GM18520 (cell line): ENCODE measurements around the gene UNC93B1.

Source experiments
- ATAC-seq: cut with Tn5 transposase; IDR thresholded peaks from one replicate; pipeline ENCODE4 v1.9.1; 2021; ENCODE audit not compliant: unreplicated experiment

The UNC93B1 gene

GRCh38 chr11:68003846-68004550 lies at the start of gene UNC93B1:
Gene UNC93B1 (minus strand): TSS chr11:68004097. CDS start chr11:68004043, 54 bp downstream.
- ATAC-seq = peak; percentile 53

- ATAC-seq = no peak
These were observed 49.2 kb upstream of the UNC93B1 start for GRCh38 chr11:68053117-68053516.

DNA sequence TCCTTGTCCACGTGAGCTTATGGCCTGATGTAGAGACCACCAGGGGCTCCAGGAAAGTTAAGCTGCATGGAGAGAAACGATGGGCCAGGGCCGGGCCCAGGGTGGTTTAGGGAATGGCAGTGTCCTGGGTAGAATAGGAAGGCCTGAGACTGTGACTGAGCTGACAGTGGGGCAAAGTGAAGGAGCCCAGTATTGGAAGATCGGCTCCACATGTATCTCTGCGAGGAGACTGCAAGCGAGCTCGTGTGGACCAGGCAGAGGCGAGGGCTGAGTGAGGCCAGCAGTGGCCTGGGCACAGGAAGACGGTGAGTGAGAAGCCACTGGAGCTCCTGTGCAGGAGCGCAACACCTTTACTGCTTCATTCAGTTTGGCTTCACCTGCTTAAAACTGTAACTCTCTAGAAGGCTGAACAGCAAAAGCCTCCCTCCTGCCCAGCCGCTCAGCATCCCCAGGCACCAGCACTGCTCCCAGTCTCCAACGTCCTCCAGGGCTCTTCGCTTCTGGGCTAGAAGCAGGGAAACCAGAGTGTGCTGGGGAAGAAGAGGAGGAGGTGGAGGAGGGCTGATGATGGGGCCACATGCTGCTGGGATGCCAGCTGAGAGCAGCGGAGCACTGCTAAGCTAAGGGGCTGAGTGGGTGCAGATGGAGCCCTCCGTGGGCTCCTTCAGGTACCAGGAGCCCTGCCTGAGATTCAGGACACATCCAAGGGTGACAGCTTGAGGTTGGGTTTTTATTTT lies 48.4 kb upstream of the UNC93B1 start:
- no peak for ATAC-seq

GRCh38 chr11:68051191-68052136 lies 47.6 kb upstream of the UNC93B1 start:
- no peak for ATAC-seq

DNA sequence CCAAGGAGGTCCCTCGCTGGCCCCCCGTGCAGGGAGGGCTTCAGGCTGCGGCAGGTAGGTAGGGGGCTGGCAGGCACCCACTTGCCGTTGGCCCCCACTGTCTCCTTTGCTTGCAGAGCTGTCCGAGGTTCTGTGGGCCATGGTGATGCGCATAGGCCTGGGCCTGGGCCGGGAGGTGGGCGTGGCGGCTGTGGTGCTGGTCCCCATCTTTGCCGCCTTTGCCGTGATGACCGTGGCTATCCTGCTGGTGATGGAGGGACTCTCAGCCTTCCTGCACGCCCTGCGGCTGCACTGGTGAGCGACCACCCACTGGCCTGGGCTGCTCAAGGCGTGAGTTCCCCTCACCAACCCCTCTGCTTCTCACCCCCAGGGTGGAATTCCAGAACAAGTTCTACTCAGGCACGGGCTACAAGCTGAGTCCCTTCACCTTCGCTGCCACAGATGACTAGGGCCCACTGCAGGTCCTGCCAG lies 46.5 kb upstream of the UNC93B1 start:
- no peak for ATAC-seq

GRCh38 chr11:68049509-68050370 lies 45.8 kb upstream of the UNC93B1 start:
- ATAC-seq = no peak

DNA sequence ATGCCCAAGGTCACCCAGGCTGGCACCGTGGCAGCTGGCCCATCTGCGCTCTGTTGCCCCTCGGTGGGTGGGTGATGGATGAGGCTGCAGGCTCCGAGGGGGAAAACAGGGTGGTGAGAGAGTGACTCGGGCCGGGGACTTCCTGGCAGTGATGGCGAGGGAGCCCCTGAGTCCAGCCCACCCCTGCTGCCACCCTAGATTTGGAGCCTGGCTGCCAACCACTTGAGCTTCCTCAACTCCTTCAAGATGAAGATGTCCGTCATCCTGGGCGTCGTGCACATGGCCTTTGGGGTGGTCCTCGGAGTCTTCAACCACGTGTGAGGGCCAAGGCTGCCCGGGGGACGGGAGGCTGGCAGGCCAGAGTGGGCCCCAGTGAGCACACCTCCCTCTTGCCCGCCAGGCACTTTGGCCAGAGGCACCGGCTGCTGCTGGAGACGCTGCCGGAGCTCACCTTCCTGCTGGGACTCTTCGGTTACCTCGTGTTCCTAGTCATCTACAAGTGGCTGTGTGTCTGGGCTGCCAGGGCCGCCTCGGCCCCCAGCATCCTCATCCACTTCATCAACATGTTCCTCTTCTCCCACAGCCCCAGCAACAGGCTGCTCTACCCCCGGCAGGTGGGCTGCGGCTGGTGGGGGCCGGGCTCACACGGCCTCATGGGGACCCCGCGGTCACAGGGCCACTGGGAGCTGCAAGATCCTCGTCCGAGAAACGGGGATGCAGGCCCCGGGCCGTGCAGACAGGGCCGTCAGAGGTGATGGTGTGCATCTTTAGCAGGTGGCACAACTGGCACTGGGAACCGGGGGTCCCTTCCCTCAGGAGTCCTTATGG lies 45.0 kb upstream of the UNC93B1 start:
- ATAC-seq = no peak

GRCh38 chr11:68047437-68048290 lies 43.8 kb upstream of the UNC93B1 start:
- no peak for ATAC-seq

DNA sequence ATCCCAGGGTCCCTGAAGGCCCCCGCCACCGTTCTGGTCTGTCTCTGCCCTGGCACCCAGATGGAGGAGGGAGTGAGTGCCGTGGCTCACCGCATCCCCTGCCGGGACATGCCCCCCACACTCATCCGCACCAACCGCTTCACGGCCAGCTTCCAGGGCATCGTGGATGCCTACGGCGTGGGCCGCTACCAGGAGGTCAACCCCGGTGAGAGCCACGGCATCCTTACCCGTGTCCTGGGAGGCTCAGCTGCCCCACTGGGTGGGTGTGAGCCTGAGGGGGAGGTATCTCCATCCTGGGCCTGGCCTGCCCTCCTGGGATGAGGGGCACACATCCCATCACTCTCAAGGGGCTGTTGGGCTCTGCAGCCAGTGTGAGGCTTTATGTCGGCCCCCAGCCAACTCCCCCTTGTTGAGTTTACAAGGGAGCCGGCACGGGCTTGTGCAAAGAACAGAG lies 41.0 kb upstream of the UNC93B1 start:
- no peak for ATAC-seq

DNA sequence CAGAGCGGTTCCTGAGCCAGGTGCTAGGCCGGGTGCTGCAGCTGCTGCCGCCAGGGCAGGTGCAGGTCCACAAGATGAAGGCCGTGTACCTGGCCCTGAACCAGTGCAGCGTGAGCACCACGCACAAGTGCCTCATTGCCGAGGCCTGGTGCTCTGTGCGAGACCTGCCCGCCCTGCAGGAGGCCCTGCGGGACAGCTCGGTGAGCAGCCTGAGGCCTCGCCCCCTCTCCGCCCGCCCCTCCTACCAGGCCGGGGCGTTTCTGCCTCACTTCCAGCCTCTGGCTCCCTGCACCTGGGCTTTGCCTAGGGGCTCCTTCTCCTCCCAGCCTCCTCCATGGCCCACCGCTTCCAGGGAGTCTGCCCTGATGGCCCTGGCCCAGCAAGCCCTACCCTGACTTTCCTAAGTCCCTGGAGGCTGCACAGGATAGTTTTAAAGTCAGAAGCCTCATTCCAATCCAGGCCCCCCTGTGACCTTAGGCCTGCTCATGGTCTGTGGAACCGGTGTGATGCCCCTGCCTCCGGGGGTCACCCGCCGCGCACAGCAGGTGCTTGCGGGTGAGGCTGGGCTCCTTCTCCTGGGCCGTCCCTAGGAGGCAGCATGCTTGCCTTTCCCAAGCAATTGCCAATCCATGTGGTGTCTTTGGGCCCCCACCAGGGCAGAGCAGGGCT lies 40.4 kb upstream of the UNC93B1 start:
- ATAC-seq = no peak

- no peak for ATAC-seq
These were observed 39.6 kb upstream of the UNC93B1 start for GRCh38 chr11:68043349-68044144.

DNA sequence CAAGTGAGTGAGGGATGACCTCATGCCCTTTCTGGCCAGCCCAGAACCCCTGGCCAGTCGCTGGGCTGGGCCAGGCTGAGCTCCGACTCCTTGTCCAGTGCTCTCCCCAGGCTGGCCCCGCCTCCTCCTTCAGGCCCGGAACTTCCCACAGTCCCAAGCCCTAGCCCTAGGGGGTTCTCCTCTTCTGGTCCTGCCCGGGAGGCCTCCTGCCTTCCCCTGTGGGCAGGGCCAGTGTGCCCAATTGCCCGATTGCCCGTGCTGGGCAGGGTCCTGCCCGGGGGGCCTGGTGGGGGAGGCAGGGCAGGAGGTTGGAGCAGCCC lies 39.1 kb upstream of the UNC93B1 start:
- no peak for ATAC-seq

DNA sequence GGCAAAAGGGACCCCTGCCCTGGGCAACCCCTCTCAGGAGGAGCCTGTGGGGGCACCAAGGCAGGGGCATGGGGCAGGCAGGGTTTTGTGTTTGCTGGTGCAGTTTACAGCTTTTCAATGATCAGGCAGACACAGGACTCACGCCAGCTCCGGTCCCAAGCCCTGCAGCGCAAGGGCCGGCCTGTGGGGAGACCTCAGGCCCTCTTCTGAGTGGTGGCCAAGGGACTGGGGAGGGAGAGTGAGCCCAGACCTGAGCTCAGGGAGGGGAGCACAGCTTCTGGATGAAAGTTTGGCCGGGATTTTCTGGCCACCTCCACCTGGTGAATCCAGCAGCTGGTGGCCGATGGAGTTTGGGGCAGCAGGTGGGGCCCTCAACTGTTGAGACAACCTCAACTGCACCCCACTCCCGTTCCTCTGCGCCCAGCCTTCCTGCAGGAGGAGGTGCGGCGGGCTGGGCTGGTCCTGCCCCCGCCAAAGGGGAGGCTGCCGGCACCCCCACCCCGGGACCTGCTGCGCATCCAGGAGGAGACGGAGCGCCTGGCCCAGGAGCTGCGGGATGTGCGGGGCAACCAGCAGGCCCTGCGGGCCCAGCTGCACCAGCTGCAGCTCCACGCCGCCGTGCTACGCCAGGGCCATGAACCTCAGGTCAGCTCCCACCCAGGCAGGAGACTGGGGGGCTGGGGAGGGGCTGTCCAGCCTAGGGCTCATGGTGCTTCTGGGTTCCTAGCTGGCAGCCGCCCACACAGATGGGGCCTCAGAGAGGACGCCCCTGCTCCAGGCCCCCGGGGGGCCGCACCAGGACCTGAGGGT lies 38.5 kb upstream of the UNC93B1 start:
- ATAC-seq = no peak

DNA sequence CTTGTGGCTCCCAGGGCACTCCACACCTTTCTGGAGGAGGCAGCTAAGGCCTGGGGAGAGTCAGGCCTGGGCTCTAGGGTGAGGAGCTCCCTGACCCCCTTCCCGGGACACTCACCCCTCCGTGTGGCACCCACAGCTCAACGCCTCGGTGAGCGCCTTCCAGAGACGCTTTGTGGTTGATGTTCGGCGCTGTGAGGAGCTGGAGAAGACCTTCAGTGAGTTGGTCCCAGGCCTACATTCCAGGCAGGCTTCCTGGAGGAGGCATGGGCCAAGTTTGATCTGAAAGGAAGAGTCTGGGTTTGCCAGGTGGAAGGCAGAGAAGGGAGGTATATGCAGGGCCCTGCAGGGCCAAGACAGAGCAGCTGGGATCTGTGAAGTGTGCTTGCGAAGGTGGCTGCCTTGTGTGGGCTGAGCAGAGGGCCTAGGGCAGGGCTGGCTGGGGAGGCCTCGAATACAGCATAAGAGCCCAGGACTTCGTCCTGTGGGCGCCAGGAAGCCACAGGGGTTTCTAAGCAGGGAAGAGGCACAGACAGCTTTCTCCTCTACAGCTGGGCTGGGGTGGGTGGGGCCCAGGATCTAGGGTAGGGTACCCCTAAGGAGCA lies 37.8 kb upstream of the UNC93B1 start:
- no peak for ATAC-seq

- ATAC-seq = no peak
These were observed 37.2 kb upstream of the UNC93B1 start for GRCh38 chr11:68040957-68041591.
